ENCODE results near the gene OR6C74. TPM values are rescaled to one million over a fixed set of nuclear protein-coding genes. Genes with fewer than 3 reads are reported as not detected.

The OR6C74 gene
- total and polyA plus RNA-seq, 10 of the 15 experiments (the other 5 are each of a cell fraction or from before 2014, with no cell fraction given) = not detected

GRCh38 chr12:55220725-55221124, 23.7 kb upstream of the OR6C74 start, which contains the start of gene OR10A7 (continued):
- TF ChIP-seq E2F4 (IDR thresholded peaks at IDR 0.05; ENCODE audit: low read depth, low read length) (no peak), ASH2L (IDR thresholded peaks at IDR 0.05; ENCODE audit: borderline replicate concordance, low read depth) (no peak), MYC (IDR thresholded peaks at IDR 0.05; ENCODE audit: insufficient read depth, insufficient read length, insufficient replicate concordance, low read length, severe bottlenecking) (no peak), LARP7 (IDR thresholded peaks at IDR 0.05) (no peak), GABPA (IDR thresholded peaks at IDR 0.05; ENCODE audit: low read depth) (no peak), TCF12 (IDR thresholded peaks at IDR 0.05; ENCODE audit: low read depth, low read length) (no peak)
- TF ChIP-seq, protein P1, sequence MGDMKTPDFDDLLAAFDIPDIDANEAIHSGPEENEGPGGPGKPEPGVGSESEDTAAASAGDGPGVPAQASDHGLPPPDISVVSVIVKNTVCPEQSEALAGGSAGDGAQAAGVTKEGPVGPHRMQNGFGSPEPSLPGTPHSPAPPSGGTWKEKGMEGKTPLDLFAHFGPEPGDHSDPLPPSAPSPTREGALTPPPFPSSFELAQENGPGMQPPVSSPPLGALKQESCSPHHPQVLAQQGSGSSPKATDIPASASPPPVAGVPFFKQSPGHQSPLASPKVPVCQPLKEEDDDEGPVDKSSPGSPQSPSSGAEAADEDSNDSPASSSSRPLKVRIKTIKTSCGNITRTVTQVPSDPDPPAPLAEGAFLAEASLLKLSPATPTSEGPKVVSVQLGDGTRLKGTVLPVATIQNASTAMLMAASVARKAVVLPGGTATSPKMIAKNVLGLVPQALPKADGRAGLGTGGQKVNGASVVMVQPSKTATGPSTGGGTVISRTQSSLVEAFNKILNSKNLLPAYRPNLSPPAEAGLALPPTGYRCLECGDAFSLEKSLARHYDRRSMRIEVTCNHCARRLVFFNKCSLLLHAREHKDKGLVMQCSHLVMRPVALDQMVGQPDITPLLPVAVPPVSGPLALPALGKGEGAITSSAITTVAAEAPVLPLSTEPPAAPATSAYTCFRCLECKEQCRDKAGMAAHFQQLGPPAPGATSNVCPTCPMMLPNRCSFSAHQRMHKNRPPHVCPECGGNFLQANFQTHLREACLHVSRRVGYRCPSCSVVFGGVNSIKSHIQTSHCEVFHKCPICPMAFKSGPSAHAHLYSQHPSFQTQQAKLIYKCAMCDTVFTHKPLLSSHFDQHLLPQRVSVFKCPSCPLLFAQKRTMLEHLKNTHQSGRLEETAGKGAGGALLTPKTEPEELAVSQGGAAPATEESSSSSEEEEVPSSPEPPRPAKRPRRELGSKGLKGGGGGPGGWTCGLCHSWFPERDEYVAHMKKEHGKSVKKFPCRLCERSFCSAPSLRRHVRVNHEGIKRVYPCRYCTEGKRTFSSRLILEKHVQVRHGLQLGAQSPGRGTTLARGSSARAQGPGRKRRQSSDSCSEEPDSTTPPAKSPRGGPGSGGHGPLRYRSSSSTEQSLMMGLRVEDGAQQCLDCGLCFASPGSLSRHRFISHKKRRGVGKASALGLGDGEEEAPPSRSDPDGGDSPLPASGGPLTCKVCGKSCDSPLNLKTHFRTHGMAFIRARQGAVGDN (IDR thresholded peaks at IDR 0.05) = no peak

DNA sequence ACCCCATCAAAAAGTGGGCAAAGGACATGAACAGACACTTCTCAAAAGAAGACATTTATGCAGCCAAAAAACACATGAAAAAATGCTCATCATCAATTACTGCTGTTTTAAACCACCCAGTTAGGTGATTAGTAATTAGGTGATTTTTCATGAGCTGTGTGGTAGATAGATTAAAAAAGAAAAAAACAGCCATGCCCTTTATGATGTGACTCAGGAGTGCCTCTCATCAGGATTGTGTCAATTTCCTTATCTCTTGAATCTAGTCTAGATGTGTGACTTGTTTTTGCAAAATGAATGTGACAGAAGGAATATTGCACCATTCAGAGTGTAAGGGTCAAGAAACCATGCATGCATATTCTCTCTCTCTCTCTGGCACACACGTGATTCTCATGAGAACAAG, 17.9 kb upstream of the OR6C74 start:
- Histone ChIP-seq H3K4me3 (no peak overlapping the region), H4K20me1 (ENCODE audit: control insufficient read depth, insufficient read depth) (no peaks in the 10 kb centered on the region), H3K36me3 (ENCODE audit: control insufficient read depth in 2 of 2, insufficient read depth in 2 of 2, low read length in 1 of 2) (no peaks in the 10 kb centered on the region), H2AFZ (ENCODE audit: control insufficient read depth, low read depth, low read length) (no peak overlapping the region), H3K27ac (ENCODE audit: control insufficient read depth, insufficient read depth) (no peak overlapping the region), H3K9me3 (replicated peaks; ENCODE audit: control insufficient read depth, insufficient read depth, low read length) (no peaks in the 10 kb centered on the region), H3K27me3 (replicated peaks in 1 of 2; ENCODE audit: control insufficient read depth in 2 of 2, insufficient read depth in 2 of 2, low read length in 1 of 2) (no peaks in the 10 kb centered on the region), H3K4me2 (ENCODE audit: control insufficient read depth, insufficient read depth) (no peak overlapping the region), H3K4me1 (ENCODE audit: control insufficient read depth, insufficient read depth, low read length) (no peaks in the 10 kb centered on the region), H3K79me2 (ENCODE audit: control insufficient read depth, insufficient read depth, low read length) (no peaks in the 10 kb centered on the region), H3K9ac (ENCODE audit: control insufficient read depth, insufficient read depth, low read length) (no peak overlapping the region)
- ChIA-PET SMC1A (ENCODE audit: uncharacterized antibody, unreplicated experiment) (no interaction called here), POLR2A (no interaction called here), RAD21 (ENCODE audit: unreplicated experiment) (no interaction called here), CTCF (no interaction called here)
- no peak for ATAC-seq
- intact Hi-C loops (cut with micrococcal nuclease; ENCODE audit: unreplicated experiment) = no loop called here
- 0% methylated on average over 1 of the region's 1 CpG for WGBS (ENCODE audit: insufficient coverage, insufficient replicate concordance, low lambda C conversion rate, missing lambda C conversion rate)
- TF ChIP-seq, protein P2, sequence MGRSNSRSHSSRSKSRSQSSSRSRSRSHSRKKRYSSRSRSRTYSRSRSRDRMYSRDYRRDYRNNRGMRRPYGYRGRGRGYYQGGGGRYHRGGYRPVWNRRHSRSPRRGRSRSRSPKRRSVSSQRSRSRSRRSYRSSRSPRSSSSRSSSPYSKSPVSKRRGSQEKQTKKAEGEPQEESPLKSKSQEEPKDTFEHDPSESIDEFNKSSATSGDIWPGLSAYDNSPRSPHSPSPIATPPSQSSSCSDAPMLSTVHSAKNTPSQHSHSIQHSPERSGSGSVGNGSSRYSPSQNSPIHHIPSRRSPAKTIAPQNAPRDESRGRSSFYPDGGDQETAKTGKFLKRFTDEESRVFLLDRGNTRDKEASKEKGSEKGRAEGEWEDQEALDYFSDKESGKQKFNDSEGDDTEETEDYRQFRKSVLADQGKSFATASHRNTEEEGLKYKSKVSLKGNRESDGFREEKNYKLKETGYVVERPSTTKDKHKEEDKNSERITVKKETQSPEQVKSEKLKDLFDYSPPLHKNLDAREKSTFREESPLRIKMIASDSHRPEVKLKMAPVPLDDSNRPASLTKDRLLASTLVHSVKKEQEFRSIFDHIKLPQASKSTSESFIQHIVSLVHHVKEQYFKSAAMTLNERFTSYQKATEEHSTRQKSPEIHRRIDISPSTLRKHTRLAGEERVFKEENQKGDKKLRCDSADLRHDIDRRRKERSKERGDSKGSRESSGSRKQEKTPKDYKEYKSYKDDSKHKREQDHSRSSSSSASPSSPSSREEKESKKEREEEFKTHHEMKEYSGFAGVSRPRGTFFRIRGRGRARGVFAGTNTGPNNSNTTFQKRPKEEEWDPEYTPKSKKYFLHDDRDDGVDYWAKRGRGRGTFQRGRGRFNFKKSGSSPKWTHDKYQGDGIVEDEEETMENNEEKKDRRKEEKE (IDR thresholded peaks at IDR 0.05) = no peak
- TF ChIP-seq NFYA (IDR thresholded peaks at IDR 0.05; ENCODE audit: borderline replicate concordance, low read depth, low read length) (no peak), ZNF384 (IDR thresholded peaks at IDR 0.05; ENCODE audit: borderline replicate concordance, low read depth, low read length) (no peak), MEF2B (IDR thresholded peaks at IDR 0.05; ENCODE audit: partially characterized antibody, poor library complexity, severe bottlenecking) (no peak), SREBF2 (IDR thresholded peaks at IDR 0.05; ENCODE audit: low read length) (no peak), TCF3 (IDR thresholded peaks at IDR 0.05; ENCODE audit: borderline replicate concordance, insufficient read depth, low read depth, low read length) (no peak)
- no peak for DNase-seq (ENCODE audit: low read depth, low spot score)
- BruUV-seq (replicated peaks) = no TSS peak
- no peak for FAIRE-seq
- in situ Hi-C loops (cut with MboI) = no loop called here

All from GM12878 (cell line).